AG08396 (cell line): ENCODE results near the gene IL20RA.
"Not testable (repeated sequence)": the region's sequence is repeated elsewhere in the genome, so short reads cannot be mapped to it uniquely, and the experiment has no call there.

Experiments
- DNase-seq: peaks from one replicate; pipeline ENCODE4 v3.0.0; 2012; ENCODE audit warnings: low spot score, mixed read lengths

The IL20RA gene

GRCh38 chr6:136971609-136972008, 73.2 kb downstream of the IL20RA start:
- no peak for DNase-seq

GRCh38 chr6:136969930-136970329, 74.8 kb downstream of the IL20RA start:
- no peak for DNase-seq

- no peak for DNase-seq
Observed at GRCh38 chr6:136969433-136969832, 75.3 kb downstream of the IL20RA start.

- no peak for DNase-seq
Observed at GRCh38 chr6:136968837-136969236, 75.9 kb downstream of the IL20RA start.

GRCh38 chr6:136967876-136968752, 76.7 kb downstream of the IL20RA start:
- peak; percentile 74 for DNase-seq

- DNase-seq, result no peak
Observed at GRCh38 chr6:136964398-136964797, 80.4 kb downstream of the IL20RA start.

- no peak for DNase-seq
Observed at GRCh38 chr6:136963259-136963658, 81.5 kb downstream of the IL20RA start.

GRCh38 chr6:136962661-136963060, 82.1 kb downstream of the IL20RA start:
- DNase-seq, result no peak

- DNase-seq, result no peak
Observed at GRCh38 chr6:136961848-136962247, 82.9 kb downstream of the IL20RA start.

- DNase-seq, result no peak
Observed at GRCh38 chr6:136960781-136961180, 84.0 kb downstream of the IL20RA start.

GRCh38 chr6:136959935-136960334, 84.8 kb downstream of the IL20RA start:
- not testable (repeated sequence) for DNase-seq

GRCh38 chr6:136959471-136959891, 85.3 kb downstream of the IL20RA start:
- DNase-seq, result no peak

GRCh38 chr6:136958168-136958567, 86.6 kb downstream of the IL20RA start:
- DNase-seq, result no peak

GRCh38 chr6:136956590-136957544, 87.9 kb downstream of the IL20RA start:
- no peak for DNase-seq

GRCh38 chr6:136955123-136955522, 89.6 kb downstream of the IL20RA start:
- no peak for DNase-seq

- no peak for DNase-seq
Observed at GRCh38 chr6:136952714-136953260, 92.0 kb downstream of the IL20RA start.

GRCh38 chr6:136950436-136951126, 94.2 kb downstream of the IL20RA start:
- no peak for DNase-seq
